ENCODE results near the gene VASP. TPM values are rescaled to one million over a fixed set of nuclear protein-coding genes. Genes with fewer than 3 reads are reported as not detected.

Gene VASP
- total and polyA plus RNA-seq, 9 of the 15 experiments (the other 6 are each of a cell fraction or from before 2014, with no cell fraction given) = 16.7 to 261 (median 112) TPM

GRCh38 chr19:45485305-45486077, 21.8 kb upstream of the VASP start (continued):
- TF ChIP-seq ZNF175 (CRISPR knock-in tag; IDR thresholded peaks at IDR 0.05; ENCODE audit: low read depth) (peak; percentile 82; the same call in 1 of the 2 replicates), TOE1 (IDR thresholded peaks at IDR 0.05; ENCODE audit: borderline replicate concordance) (peak; percentile 62; the same call in 1 of the 2 replicates), TOE1 (CRISPR knock-in tag; IDR thresholded peaks at IDR 0.05; ENCODE audit: borderline replicate concordance, low read depth) (no peak), SPI1 (IDR thresholded peaks at IDR 0.05; ENCODE audit: borderline replicate concordance, low read depth, low read length) (peak; percentile 35; the same call in 1 of the 2 replicates), GABPA (tag; conservative IDR thresholded peaks at IDR 0.05; ENCODE audit: low read depth) (peak; percentile 78), ZNF639 (CRISPR knock-in tag; conservative IDR thresholded peaks at IDR 0.05 in 1 of 2, IDR thresholded peaks at IDR 0.05 in 1 of 2) (peak in 1 of 2 experiments; percentile 58; a peak in 1 of 4 replicates), ZNF12 (CRISPR knock-in tag; IDR thresholded peaks at IDR 0.05) (no peak), NCOA6 (IDR thresholded peaks at IDR 0.05) (no peak), POLR3G (IDR thresholded peaks at IDR 0.05; ENCODE audit: extremely low read depth, insufficient read length, insufficient replicate concordance) (no peak), RERE (CRISPR knock-in tag; IDR thresholded peaks at IDR 0.05; ENCODE audit: borderline replicate concordance) (no peak), ZBTB17 (CRISPR knock-in tag; IDR thresholded peaks at IDR 0.05) (no peak)

All from K562 (cell line).